Astrocyte of the spinal cord (primary cell): ENCODE results near the gene MOV10.
"Not testable (repeated sequence)": the region's sequence is repeated elsewhere in the genome, so short reads cannot be mapped to it uniquely, and the experiment has no call there.

Source experiments
- DNase-seq: peaks from one replicate; pipeline ENCODE4 v3.0.0; 2011; ENCODE audit warnings: low read depth, low spot score
- H3K4me3 ChIP-seq: 2 replicates; pipeline ENCODE4 v1.5.1; 2011; ENCODE audit warnings: low read depth, mild to moderate bottlenecking, low read length, moderate library complexity
- CTCF ChIP-seq: IDR thresholded peaks from 2 replicates; pipeline ENCODE4 v1.5.1; 2012; ENCODE audit warnings: low read depth, mild to moderate bottlenecking, low read length, inconsistent platforms
- in situ Hi-C: cut with HindIII; loops from 2 replicates; pipeline ENCODE4 v1.10.0; 2017; ENCODE audit warnings: low sequenced_read_pairs

The MOV10 gene

GRCh38 chr1:112727716-112728115 lies 53.3 kb downstream of the MOV10 start:
- no peak overlapping the region for H3K4me3 ChIP-seq
- DNase-seq: no peak
- in situ Hi-C loops: no loop called here
- TF ChIP-seq CTCF: no peak

- in situ Hi-C loops, DNase-seq, H3K4me3 ChIP-seq: not testable (repeated sequence)
These were observed 54.0 kb downstream of the MOV10 start for GRCh38 chr1:112728306-112728971.

GRCh38 chr1:112729011-112729410 lies 54.6 kb downstream of the MOV10 start:
- DNase-seq, in situ Hi-C loops: not testable (repeated sequence)

GRCh38 chr1:112729909-112730308 lies 55.5 kb downstream of the MOV10 start:
- no peak overlapping the region for H3K4me3 ChIP-seq
- TF ChIP-seq CTCF: no peak
- in situ Hi-C loops: no loop called here
- DNase-seq: no peak

More at GRCh38 chr1:112729011-112729410, 54.6 kb downstream of the MOV10 start:
- not testable (repeated sequence) for H3K4me3 ChIP-seq

- DNase-seq: no peak
- no peak for TF ChIP-seq CTCF
- H3K4me3 ChIP-seq: no peak overlapping the region
- in situ Hi-C loops: no loop called here
These were observed 57.0 kb downstream of the MOV10 start for GRCh38 chr1:112731451-112731850.

GRCh38 chr1:112735752-112736151 lies 61.3 kb downstream of the MOV10 start:
- in situ Hi-C loops: no loop called here
- peak; percentile 69 for DNase-seq
- no peak overlapping the region for H3K4me3 ChIP-seq
- no peak for TF ChIP-seq CTCF

- no peak for TF ChIP-seq CTCF
- in situ Hi-C loops: no loop called here
- DNase-seq: no peak
- H3K4me3 ChIP-seq: no peak overlapping the region
These were observed 63.1 kb downstream of the MOV10 start for GRCh38 chr1:112737573-112737972.
